MM.1S (cell line): ENCODE data around the gene IRX5.

Source experiments
- CTCF ChIP-seq: fragments of 300-600 bp; sonication (generic); IDR thresholded peaks from 2 replicates; pipeline ENCODE4 v1.5.1; 2016; ENCODE audit warnings: antibody characterized with exemption, low read length, mixed read lengths
- EZH2 ChIP-seq: fragments of 300-600 bp; sonication (generic); optimal IDR thresholded peaks from 2 replicates; pipeline ENCODE3; 2017; ENCODE audit warnings: low read depth, mild to moderate bottlenecking, antibody characterized with exemption, low read length, mixed read lengths

- no peak for TF ChIP-seq CTCF
- TF ChIP-seq EZH2, result no peak
These were observed 38.1 kb downstream of the IRX5 start for GRCh38 chr16:54968784-54969183.
